Duodenal mucosa (tissue), 2 donors: Measurements from ENCODE around the gene MB.
"Not testable (repeated sequence)": the region's sequence is repeated elsewhere in the genome, so short reads cannot be mapped to it uniquely, and the experiment has no call there.

Experiments used
- H3K27ac ChIP-seq: one replicate; pipeline ENCODE4 v1.7.0; 2013; ENCODE audit warnings: low read depth, low read length
- H3K27me3 ChIP-seq, 2 donors: one replicate each; pipeline ENCODE4 v1.7.0; 2013; ENCODE audit warnings: low read length in 2 of 2, control low read depth in 1 of 2; ENCODE audit not compliant: insufficient read depth in 2 of 2, control insufficient read depth in 1 of 2
- H3K36me3 ChIP-seq, 2 donors: one replicate each; pipeline ENCODE4 v1.7.0; 2013; ENCODE audit warnings: low read length in 2 of 2, control low read depth in 1 of 2; ENCODE audit not compliant: insufficient read depth in 2 of 2, control insufficient read depth in 1 of 2
- H3K4me1 ChIP-seq, 2 donors: one replicate each; pipeline ENCODE4 v1.7.0; 2013; ENCODE audit warnings: low read length in 2 of 2, control low read depth in 1 of 2; ENCODE audit not compliant: insufficient read depth in 2 of 2, control insufficient read depth in 1 of 2
- H3K4me3 ChIP-seq, 2 donors: one replicate each; pipeline ENCODE4 v1.7.0; 2013; ENCODE audit warnings: low read length in 2 of 2, low read depth in 1 of 2
- H3K9ac ChIP-seq, 2 donors: one replicate each; pipeline ENCODE4 v1.7.0; 2013; ENCODE audit warnings: low read length in 2 of 2, low read depth in 1 of 2
- H3K9me3 ChIP-seq, 2 donors: one replicate each; pipeline ENCODE4 v1.7.0; 2013; ENCODE audit warnings: low read length in 2 of 2, control low read depth in 1 of 2; ENCODE audit not compliant: control insufficient read depth in 1 of 2

The MB gene

DNA sequence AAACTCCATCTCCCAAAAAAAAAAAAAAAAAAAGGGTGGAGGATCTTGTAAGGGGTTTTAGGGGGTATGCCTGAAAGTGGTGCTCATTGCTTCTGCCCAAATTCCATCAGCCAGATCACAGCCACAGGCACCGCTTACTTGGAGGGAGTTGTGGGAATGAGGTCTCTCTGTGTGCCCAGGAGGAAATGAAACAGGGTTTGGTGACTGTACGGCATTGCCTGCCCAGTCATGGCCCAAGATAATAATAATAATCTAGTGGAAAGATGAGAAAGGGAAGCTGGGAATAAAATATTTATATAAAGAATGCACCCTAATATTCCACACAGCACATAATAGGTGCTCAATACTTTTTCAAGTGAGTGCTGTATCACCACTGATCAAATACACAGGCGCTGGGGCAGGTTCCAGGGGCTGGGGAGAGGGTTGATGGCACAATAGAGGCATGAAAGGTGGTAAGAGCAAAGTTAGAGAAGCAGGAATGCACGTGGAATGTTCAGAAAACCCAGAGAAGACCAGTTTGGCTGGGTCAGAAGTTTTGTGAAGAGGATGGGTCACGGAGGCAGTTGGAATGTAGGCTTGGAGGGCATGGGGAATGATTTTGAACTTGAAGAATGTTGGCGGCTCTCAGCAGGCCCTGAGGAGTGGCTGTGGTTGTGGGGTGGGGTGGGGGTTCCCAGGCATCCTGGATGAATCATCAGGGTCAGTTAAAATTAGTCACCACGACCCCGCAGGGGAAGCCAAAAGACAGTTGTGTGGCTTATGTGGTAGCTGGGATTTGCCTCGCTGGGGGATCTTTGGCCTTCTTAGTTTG lies 12.5 kb upstream of the MB start:
- Histone ChIP-seq H3K4me3 (no peak overlapping the region), H3K27ac (no peak overlapping the region)

DNA sequence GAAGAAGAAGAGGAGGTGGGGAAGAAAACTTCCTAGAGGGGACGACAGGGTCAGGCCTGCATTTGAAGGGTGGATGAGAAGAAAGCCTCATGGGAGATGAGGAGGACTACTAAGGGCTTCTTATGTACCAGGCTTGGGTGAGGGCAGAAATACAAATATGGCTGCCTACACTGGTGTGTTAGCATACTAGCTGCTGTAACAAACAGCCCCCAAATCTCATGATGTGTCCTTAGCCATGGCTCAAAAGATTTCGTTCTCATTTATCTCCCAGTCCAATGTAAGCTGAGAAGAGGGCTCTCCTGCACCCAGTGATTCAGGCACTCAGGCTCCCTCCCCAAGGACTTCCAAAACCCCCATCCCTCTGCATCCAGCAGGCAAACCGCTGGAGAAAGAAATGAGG lies 11.6 kb upstream of the MB start:
- Histone ChIP-seq H3K27me3 (no peaks in the 10 kb centered on the region), H3K27ac (no peak overlapping the region), H3K4me1 (peaks cover 0 to 4% of the 10 kb centered on the region in 2 donors)

More for the DNA sequence above, 12.5 kb upstream of the MB start:
- H3K9me3 ChIP-seq = no peaks in the 10 kb centered on the region
- peaks cover 0 to 4% of the 10 kb centered on the region in 2 donors for H3K4me1 ChIP-seq
- H3K27me3 ChIP-seq = no peaks in the 10 kb centered on the region
- H3K36me3 ChIP-seq = no peaks in the 10 kb centered on the region
- H3K9ac ChIP-seq = no peak overlapping the region

GRCh38 chr22:35627267-35628041 lies 10.3 kb upstream of the MB start:
- H3K27ac ChIP-seq = peak overlapping the region; percentile 73
- H3K4me3 ChIP-seq = peak overlapping the region; percentile 90 to 93
- H3K4me1 ChIP-seq = peaks cover 8% of the 10 kb centered on the region in 2 donors
- H3K9me3 ChIP-seq = no peaks in the 10 kb centered on the region
- no peaks in the 10 kb centered on the region for H3K27me3 ChIP-seq
- peak overlapping the region; percentile 91 to 92 for H3K9ac ChIP-seq
- no peaks in the 10 kb centered on the region for H3K36me3 ChIP-seq

More for the DNA sequence above, 11.6 kb upstream of the MB start:
- no peak overlapping the region for H3K9ac ChIP-seq
- no peaks in the 10 kb centered on the region for H3K36me3 ChIP-seq
- no peak overlapping the region for H3K4me3 ChIP-seq
- no peaks in the 10 kb centered on the region for H3K9me3 ChIP-seq

DNA sequence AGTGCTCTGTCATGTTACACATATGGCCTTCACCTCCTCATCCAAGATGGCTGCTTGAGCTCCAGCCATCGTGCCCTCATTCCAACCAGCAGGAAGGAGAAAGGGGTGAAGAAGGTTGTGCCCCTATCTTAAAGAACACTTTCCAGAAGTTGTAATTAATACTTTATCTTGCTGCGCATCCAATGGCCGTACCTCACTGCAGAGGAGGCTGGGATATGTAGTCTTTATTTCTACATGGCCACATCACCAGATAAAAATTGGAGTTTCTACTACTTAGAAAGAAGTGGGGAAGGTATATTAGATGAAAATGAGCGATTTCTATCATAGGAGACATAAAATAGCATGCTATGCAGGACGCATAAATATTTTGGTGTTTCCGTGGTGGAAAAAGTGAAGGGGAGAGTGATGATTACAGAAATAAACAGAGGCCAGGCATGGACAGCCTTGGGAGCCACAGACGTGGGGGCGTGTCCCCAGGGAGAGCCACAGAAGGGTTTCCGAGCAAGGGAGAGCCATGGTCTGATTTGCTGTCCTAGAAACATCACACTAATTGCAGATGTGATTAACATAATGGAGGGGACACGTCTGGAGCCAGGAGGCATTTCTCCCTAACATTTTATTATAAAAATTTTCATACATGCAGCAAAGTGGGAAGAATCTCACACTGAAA lies 8.8 kb upstream of the MB start:
- Histone ChIP-seq H3K9ac (no peak overlapping the region), H3K4me1 (peaks cover 12 to 17% of the 10 kb centered on the region in 2 donors), H3K27me3 (no peaks in the 10 kb centered on the region), H3K36me3 (no peaks in the 10 kb centered on the region), H3K9me3 (no peaks in the 10 kb centered on the region), H3K4me3 (no peak overlapping the region), H3K27ac (no peak overlapping the region)

DNA sequence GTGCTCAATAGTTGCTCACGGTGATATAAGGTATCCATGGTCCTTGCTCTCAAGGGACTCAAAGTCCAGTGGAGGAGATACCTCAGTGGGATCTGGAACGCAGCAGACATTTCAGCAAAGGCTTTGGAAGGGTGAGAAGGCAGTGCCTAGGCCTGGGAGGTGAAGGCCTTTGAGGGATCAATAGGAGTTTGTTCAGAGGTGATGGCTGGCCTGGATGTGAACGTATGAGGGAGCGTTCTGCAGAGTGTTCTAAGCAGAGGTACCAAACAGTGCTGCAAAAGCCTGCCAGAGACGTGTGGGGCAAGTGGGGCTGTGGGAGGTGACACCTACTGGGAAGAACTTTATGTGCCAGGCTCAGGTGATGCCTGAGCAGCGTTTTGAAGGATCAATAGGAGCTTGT lies 7.4 kb upstream of the MB start:
- no peak overlapping the region for H3K27ac ChIP-seq
- H3K27me3 ChIP-seq = no peaks in the 10 kb centered on the region
- no peak overlapping the region for H3K9ac ChIP-seq
- no peaks in the 10 kb centered on the region for H3K9me3 ChIP-seq
- H3K4me3 ChIP-seq = no peak overlapping the region
- H3K36me3 ChIP-seq = no peaks in the 10 kb centered on the region
- peaks cover 9 to 17% of the 10 kb centered on the region in 2 donors for H3K4me1 ChIP-seq

GRCh38 chr22:35623885-35624284 lies 6.8 kb upstream of the MB start:
- H3K27ac ChIP-seq, H3K4me3 ChIP-seq, H3K36me3 ChIP-seq, H3K9me3 ChIP-seq, H3K27me3 ChIP-seq, H3K9ac ChIP-seq: not testable (repeated sequence)
- peaks cover 8 to 17% of the 10 kb centered on the region in 2 donors for H3K4me1 ChIP-seq

GRCh38 chr22:35622191-35622913 lies 5.2 kb upstream of the MB start:
- no peaks in the 10 kb centered on the region for H3K36me3 ChIP-seq
- H3K9ac ChIP-seq = no peak overlapping the region

DNA sequence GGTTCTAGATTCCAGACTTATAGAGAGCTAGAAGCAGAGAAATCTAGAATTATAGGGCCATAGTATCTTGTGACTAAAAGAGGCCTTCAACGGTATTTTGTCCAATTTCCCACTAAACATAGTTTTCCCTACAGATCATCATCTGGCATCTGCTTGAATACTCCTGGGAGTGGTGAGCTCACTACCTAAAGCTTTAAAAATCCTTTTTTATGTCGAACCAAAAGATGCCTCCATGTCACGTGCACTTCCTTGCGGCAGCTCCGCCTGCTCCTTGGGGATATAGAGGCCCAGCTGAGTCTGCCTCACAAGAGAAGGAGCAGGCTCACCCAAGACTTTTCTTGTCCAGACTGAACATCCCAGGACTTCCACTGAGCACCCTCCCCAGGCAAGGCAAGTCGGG lies 4.3 kb upstream of the MB start:
- no peaks in the 10 kb centered on the region for H3K36me3 ChIP-seq
- H3K27ac ChIP-seq = no peak overlapping the region
- H3K4me3 ChIP-seq = no peak overlapping the region
- H3K4me1 ChIP-seq = peaks cover 8 to 17% of the 10 kb centered on the region in 2 donors
- no peak overlapping the region for H3K9ac ChIP-seq
- no peaks in the 10 kb centered on the region for H3K27me3 ChIP-seq
- no peaks in the 10 kb centered on the region for H3K9me3 ChIP-seq

More at GRCh38 chr22:35622191-35622913, 5.2 kb upstream of the MB start:
- Histone ChIP-seq H3K4me1 (peaks cover 8 to 17% of the 10 kb centered on the region in 2 donors), H3K9me3 (no peaks in the 10 kb centered on the region), H3K27ac (no peak overlapping the region), H3K27me3 (no peaks in the 10 kb centered on the region), H3K4me3 (no peak overlapping the region)

DNA sequence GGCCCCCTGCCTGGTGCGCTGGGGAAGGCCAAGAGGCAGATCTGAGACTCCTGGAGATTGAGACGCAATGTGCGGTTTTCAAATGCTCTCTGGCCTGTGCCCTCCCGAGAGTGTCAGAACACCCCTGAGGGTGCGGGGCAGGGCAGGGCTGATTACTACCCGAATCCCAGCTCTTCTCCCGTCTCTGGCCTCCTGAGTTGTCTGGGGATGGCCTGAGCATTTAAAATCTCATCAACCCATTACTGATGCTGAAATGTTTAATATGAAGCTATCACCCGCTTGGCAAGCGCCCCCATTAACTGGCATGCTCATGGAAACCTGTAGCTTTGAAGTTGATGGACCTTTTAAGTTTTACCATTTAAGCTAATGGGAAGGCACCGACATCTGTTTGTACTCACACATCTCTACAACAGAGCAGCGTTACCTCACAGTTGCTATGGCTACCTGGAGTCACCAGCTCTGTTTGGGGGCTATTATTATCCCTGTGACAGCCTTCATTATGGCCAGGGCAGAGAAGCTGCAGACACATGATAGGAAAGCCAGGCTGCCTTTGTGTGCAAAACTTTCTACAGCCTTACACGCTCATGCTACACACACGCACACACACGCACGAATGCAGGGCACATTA lies 3.6 kb upstream of the MB start:
- no peaks in the 10 kb centered on the region for H3K27me3 ChIP-seq
- no peaks in the 10 kb centered on the region for H3K36me3 ChIP-seq
- H3K4me1 ChIP-seq = peaks cover 8 to 17% of the 10 kb centered on the region in 2 donors
- H3K9me3 ChIP-seq = no peaks in the 10 kb centered on the region
- no peak overlapping the region for H3K9ac ChIP-seq
- H3K27ac ChIP-seq = no peak overlapping the region
- no peak overlapping the region for H3K4me3 ChIP-seq
